Muscle of arm (tissue), 14 donors: ENCODE data around the gene PSMA5. TPM values are rescaled to one million over a fixed set of nuclear protein-coding genes. Genes with fewer than 3 reads are reported as not detected.
A peak's percentile ranks its signal among the peaks of the same experiment; 100 is the strongest.
"Not testable (repeated sequence)": the region's sequence is repeated elsewhere in the genome, so short reads cannot be mapped to it uniquely, and the experiment has no call there.

Experiments
- DNase-seq: peaks from one replicate; pipeline ENCODE4 v3.0.0-alpha.2; 2013
- long read RNA-seq, 11 donors: transcript quantifications; one replicate each; lab custom pipeline, GENCODE V29; 2026
- polyA plus RNA-seq, 12 donors: library from polyadenylated mRNA; unstranded; fragments of 120-200 nt; gene quantifications; one replicate each; pipeline ENCODE4 v1.2.1, GENCODE V29; 2013; ENCODE audit not compliant: insufficient read length in 12 of 12

PSMA5 gene
- polyA plus RNA-seq = 10 to 100 TPM in 11 of 12 donors, not detected in 1; 32.0 to 84.2 (median 70.4) TPM
- long read RNA-seq, donor 1, transcript PSMA5-201 (9 exons, 3,729 nt) = major isoform, 57 of 64 reads
- long read RNA-seq, donor 1, partial matches to known transcripts = 6 of 64 reads
- long read RNA-seq, donor 1, other reads (novel, unspliced or antisense) = 0 of 64 reads
- long read RNA-seq, donor 2, transcript PSMA5-201 (9 exons, 3,729 nt) = major isoform, 47 of 53 reads
- long read RNA-seq, donor 2, partial matches to known transcripts = 0 of 53 reads
- long read RNA-seq, donor 2, other reads (novel, unspliced or antisense) = 6 of 53 reads
- long read RNA-seq, donor 3, transcript PSMA5-201 (9 exons, 3,729 nt) = major isoform, 16 of 16 reads
- long read RNA-seq, donor 3, partial matches to known transcripts = 0 of 16 reads
- long read RNA-seq, donor 3, other reads (novel, unspliced or antisense) = 0 of 16 reads
- long read RNA-seq, donor 4, transcript PSMA5-201 (9 exons, 3,729 nt) = major isoform, 8 of 9 reads
- long read RNA-seq, donor 4, partial matches to known transcripts = 0 of 9 reads
- long read RNA-seq, donor 4, other reads (novel, unspliced or antisense) = 0 of 9 reads
- long read RNA-seq, donor 5, transcript PSMA5-201 (9 exons, 3,729 nt) = major isoform, 31 of 31 reads
- long read RNA-seq, donor 5, partial matches to known transcripts = 0 of 31 reads
- long read RNA-seq, donor 5, other reads (novel, unspliced or antisense) = 0 of 31 reads
- long read RNA-seq, donor 6, transcript PSMA5-201 (9 exons, 3,729 nt) = major isoform, 19 of 19 reads
- long read RNA-seq, donor 6, partial matches to known transcripts = 0 of 19 reads
- long read RNA-seq, donor 6, other reads (novel, unspliced or antisense) = 0 of 19 reads
- long read RNA-seq, donor 7, transcript PSMA5-201 (9 exons, 3,729 nt) = major isoform, 19 of 19 reads
- long read RNA-seq, donor 7, partial matches to known transcripts = 0 of 19 reads
- long read RNA-seq, donor 7, other reads (novel, unspliced or antisense) = 0 of 19 reads
- long read RNA-seq, donor 8, transcript PSMA5-201 (9 exons, 3,729 nt) = major isoform, 36 of 42 reads
- long read RNA-seq, donor 8, partial matches to known transcripts = 5 of 42 reads
- long read RNA-seq, donor 8, other reads (novel, unspliced or antisense) = 0 of 42 reads
- long read RNA-seq, donor 9, transcript PSMA5-201 (9 exons, 3,729 nt) = major isoform, 30 of 30 reads
- long read RNA-seq, donor 9, partial matches to known transcripts = 0 of 30 reads
- long read RNA-seq, donor 9, other reads (novel, unspliced or antisense) = 0 of 30 reads
- long read RNA-seq, donor 10, transcript PSMA5-201 (9 exons, 3,729 nt) = major isoform, 23 of 25 reads
- long read RNA-seq, donor 10, partial matches to known transcripts = 0 of 25 reads
- long read RNA-seq, donor 10, other reads (novel, unspliced or antisense) = 0 of 25 reads
- long read RNA-seq, donor 11, transcript PSMA5-201 (9 exons, 3,729 nt) = major isoform, 49 of 55 reads
- long read RNA-seq, donor 11, partial matches to known transcripts = 5 of 55 reads
- long read RNA-seq, donor 11, other reads (novel, unspliced or antisense) = 0 of 55 reads

- DNase-seq = peak; percentile 96
These were observed at the start of gene PSMA5 for GRCh38 chr1:109426281-109427170. Gene PSMA5 (minus strand): TSS chr1:109426448. CDS start chr1:109426330, 118 bp downstream.

GRCh38 chr1:109475261-109475660 lies 49.0 kb upstream of the PSMA5 start:
- DNase-seq = no peak

- no peak for DNase-seq
These were observed 48.4 kb upstream of the PSMA5 start for GRCh38 chr1:109474697-109475096.

GRCh38 chr1:109473284-109474057 lies 47.2 kb upstream of the PSMA5 start:
- not testable (repeated sequence) for DNase-seq

GRCh38 chr1:109472779-109473178 lies 46.5 kb upstream of the PSMA5 start:
- no peak for DNase-seq

GRCh38 chr1:109470245-109470644 lies 44.0 kb upstream of the PSMA5 start:
- DNase-seq = no peak

GRCh38 chr1:109468903-109469302 lies 42.7 kb upstream of the PSMA5 start:
- DNase-seq = no peak

GRCh38 chr1:109468061-109468460 lies 41.8 kb upstream of the PSMA5 start:
- no peak for DNase-seq

- DNase-seq = no peak
These were observed 41.1 kb upstream of the PSMA5 start for GRCh38 chr1:109467301-109467777.

- DNase-seq = no peak
These were observed 40.4 kb upstream of the PSMA5 start, which contains the start of gene SYPL2 for GRCh38 chr1:109466452-109467300. Gene SYPL2 (plus strand): TSS chr1:109466546. CDS start chr1:109466844, 298 bp downstream.

- DNase-seq = no peak
These were observed 39.8 kb upstream of the PSMA5 start for GRCh38 chr1:109466125-109466451.

- no peak for DNase-seq
These were observed 31.6 kb upstream of the PSMA5 start for GRCh38 chr1:109457819-109458218.

- DNase-seq = no peak
These were observed 28.4 kb upstream of the PSMA5 start for GRCh38 chr1:109454497-109455133.

- no peak for DNase-seq
These were observed 21.3 kb upstream of the PSMA5 start for GRCh38 chr1:109447524-109447923.

GRCh38 chr1:109445949-109446695 lies 19.9 kb upstream of the PSMA5 start:
- not testable (repeated sequence) for DNase-seq

- DNase-seq = no peak
These were observed 18.1 kb upstream of the PSMA5 start for GRCh38 chr1:109444346-109444745.

- DNase-seq = no peak
These were observed 17.2 kb upstream of the PSMA5 start for GRCh38 chr1:109443476-109443875.
